ENCODE results near the gene MRPL57. TPM values are rescaled to one million over a fixed set of nuclear protein-coding genes. Genes with fewer than 3 reads are reported as not detected.

The MRPL57 gene
- total RNA-seq, 3 donors from 2014 or later, result 33.9 to 38.8 (median 36.4) TPM

DNA sequence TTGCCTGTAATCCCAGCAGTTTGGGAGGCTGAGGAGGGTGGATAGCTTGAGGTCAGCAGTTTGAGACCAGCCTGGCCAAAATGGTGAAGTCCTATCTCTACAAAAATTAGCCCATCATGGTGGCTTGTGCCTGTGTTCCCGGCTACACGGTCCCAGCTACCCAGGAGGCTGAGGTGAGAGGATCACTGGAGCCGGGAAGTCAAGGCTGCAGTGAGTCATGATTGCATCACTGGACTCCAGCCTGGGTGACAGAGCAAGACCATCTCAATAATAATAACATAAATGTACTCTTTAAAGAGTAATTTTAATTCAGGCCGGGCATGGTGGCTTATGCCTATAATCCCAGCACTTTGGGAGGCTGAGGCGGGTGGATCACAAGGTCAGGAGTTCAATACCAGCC is 38.8 kb upstream of the MRPL57 start:
- TF ChIP-seq POLR2AphosphoS5 (IDR thresholded peaks at IDR 0.05), result no peak
- no peak for TF ChIP-seq POLR2A (IDR thresholded peaks at IDR 0.05)
- no peak for TF ChIP-seq CTCF (IDR thresholded peaks at IDR 0.05)
- H3K4me3 ChIP-seq, result no peak overlapping the region
- intact Hi-C loops (cut with DNase I; ENCODE audit: low total_unique reads), result no loop called here
- no peaks in the 10 kb centered on the region for H3K36me3 ChIP-seq
- no peaks in the 10 kb centered on the region for H3K27me3 ChIP-seq
- no peak overlapping the region for H3K27ac ChIP-seq
- no peak for DNase-seq (ENCODE audit: low spot score in 2 of 2)
- H3K9me3 ChIP-seq, result no peaks in the 10 kb centered on the region
- H3K4me1 ChIP-seq, result peaks cover 0 to 15% of the 10 kb centered on the region in 2 donors

DNA sequence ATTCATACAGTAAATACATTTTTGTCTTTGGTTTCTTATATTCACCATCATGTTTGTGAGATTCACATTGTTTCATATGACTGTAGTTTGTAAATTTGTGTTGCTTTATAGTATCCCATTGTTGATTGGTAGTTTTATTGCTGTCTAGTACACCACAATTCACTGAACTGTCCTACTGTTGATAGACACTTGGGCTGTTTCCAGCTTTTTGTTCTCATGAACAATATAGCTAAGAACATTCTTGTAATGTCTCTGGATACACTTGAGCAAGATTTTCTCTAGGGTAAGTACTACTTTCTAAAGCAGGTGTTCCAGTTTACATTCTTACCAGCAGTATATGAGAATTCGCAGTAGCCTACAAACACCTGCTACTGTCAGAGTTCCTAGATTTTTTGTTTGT is 37.9 kb upstream of the MRPL57 start:
- no peak for DNase-seq (ENCODE audit: low spot score in 2 of 2)
- H3K4me1 ChIP-seq, result peaks cover 0 to 17% of the 10 kb centered on the region in 2 donors
- intact Hi-C loops (cut with DNase I; ENCODE audit: low total_unique reads), result no loop called here
- H3K4me3 ChIP-seq, result no peak overlapping the region
- TF ChIP-seq CTCF (IDR thresholded peaks at IDR 0.05) (no peak), POLR2AphosphoS5 (IDR thresholded peaks at IDR 0.05) (no peak), POLR2A (IDR thresholded peaks at IDR 0.05) (no peak)
- no peaks in the 10 kb centered on the region for H3K27me3 ChIP-seq
- H3K9me3 ChIP-seq, result no peaks in the 10 kb centered on the region
- no peaks in the 10 kb centered on the region for H3K36me3 ChIP-seq
- no peak overlapping the region for H3K27ac ChIP-seq

DNA sequence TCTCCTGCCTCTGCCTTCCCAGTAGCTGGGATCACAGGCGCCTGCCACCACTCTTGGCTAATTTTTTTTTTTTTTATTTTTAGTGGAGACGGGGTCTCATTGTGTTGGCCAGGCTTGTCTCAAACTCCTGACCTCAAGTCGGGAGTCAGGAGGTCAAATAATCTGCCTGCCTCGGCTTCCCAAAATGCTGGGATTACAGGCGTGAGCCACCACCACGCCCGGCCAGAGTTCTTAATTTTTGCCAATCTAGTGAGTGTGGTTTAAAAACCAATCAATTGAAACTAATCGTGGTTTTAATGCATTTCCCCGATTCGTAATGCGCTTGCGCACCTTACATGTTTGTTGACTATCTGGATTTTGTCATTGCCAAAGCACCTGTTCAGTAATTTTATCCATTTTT is 37.1 kb upstream of the MRPL57 start:
- Histone ChIP-seq H3K4me3 (peak overlapping the region; percentile 65 to 97 (median 73)), H3K27ac (peak overlapping the region in 1 of 2 donors; percentile 95), H3K4me1 (peaks cover 0 to 17% of the 10 kb centered on the region in 2 donors), H3K9me3 (no peaks in the 10 kb centered on the region), H3K36me3 (no peaks in the 10 kb centered on the region), H3K27me3 (no peaks in the 10 kb centered on the region)
- no peak for TF ChIP-seq POLR2A (IDR thresholded peaks at IDR 0.05)
- TF ChIP-seq CTCF (IDR thresholded peaks at IDR 0.05), result no peak
- no peak for TF ChIP-seq POLR2AphosphoS5 (IDR thresholded peaks at IDR 0.05)
- DNase-seq (ENCODE audit: low spot score in 2 of 2), result no peak
- intact Hi-C loops (cut with DNase I; ENCODE audit: low total_unique reads), result no loop called here

- intact Hi-C loops (cut with DNase I; ENCODE audit: low total_unique reads), result no loop called here
- H3K9me3 ChIP-seq, result no peaks in the 10 kb centered on the region
- H3K4me3 ChIP-seq, result peak overlapping the region in 1 of 3 donors; percentile 97
- peaks cover 0 to 17% of the 10 kb centered on the region in 2 donors for H3K4me1 ChIP-seq
- H3K27me3 ChIP-seq, result no peaks in the 10 kb centered on the region
- TF ChIP-seq POLR2A (IDR thresholded peaks at IDR 0.05) (no peak), CTCF (IDR thresholded peaks at IDR 0.05) (no peak), POLR2AphosphoS5 (IDR thresholded peaks at IDR 0.05) (no peak)
- H3K36me3 ChIP-seq, result no peaks in the 10 kb centered on the region
- no peak overlapping the region for H3K27ac ChIP-seq
- no peak for DNase-seq (ENCODE audit: low spot score in 2 of 2)
Measured at GRCh38 chr13:21142766-21143165, 33.7 kb upstream of the MRPL57 start.

GRCh38 chr13:21147827-21148226 is 28.6 kb upstream of the MRPL57 start:
- H3K9me3 ChIP-seq, result no peaks in the 10 kb centered on the region
- peaks cover 0 to 1% of the 10 kb centered on the region in 2 donors for H3K4me1 ChIP-seq
- H3K4me3 ChIP-seq, result no peak overlapping the region
- DNase-seq (ENCODE audit: low spot score in 2 of 2), result no peak
- H3K27ac ChIP-seq, result no peak overlapping the region
- intact Hi-C loops (cut with DNase I; ENCODE audit: low total_unique reads), result no loop called here
- H3K27me3 ChIP-seq, result no peaks in the 10 kb centered on the region
- H3K36me3 ChIP-seq, result no peaks in the 10 kb centered on the region
- no peak for TF ChIP-seq POLR2AphosphoS5 (IDR thresholded peaks at IDR 0.05)

Data from breast epithelium (tissue), 4 donors.